Adrenal gland (tissue), 5 donors: ENCODE data around the gene PTBP3.

Experiments
- POLR2A ChIP-seq, 2 donors: fragments of 450-650 bp; IDR thresholded peaks; one replicate each; pipeline ENCODE4 v1.6.1; 2017; ENCODE audit warnings: antibody characterized with exemption in 2 of 2, mild to moderate bottlenecking in 2 of 2, moderate library complexity in 1 of 2
- TF ChIP-seq, protein P1 (sequence below), 6 experiments: fragments of 450-650 bp in 4 of 6; fragments of 200-600 bp in 2 of 6; sonication (generic) in 1 of 6; IDR thresholded peaks; 1 replicate in 5 of 6; 2 replicates in 1 of 6; pipeline versions ENCODE4 v1.5.1 to v1.8.0; 2016 to 2021; ENCODE audit warnings: antibody characterized with exemption in 6 of 6, mild to moderate bottlenecking in 2 of 6, moderate library complexity in 1 of 6
- donor health status: DM: no; HTN: no; CAD: no.

DNA sequence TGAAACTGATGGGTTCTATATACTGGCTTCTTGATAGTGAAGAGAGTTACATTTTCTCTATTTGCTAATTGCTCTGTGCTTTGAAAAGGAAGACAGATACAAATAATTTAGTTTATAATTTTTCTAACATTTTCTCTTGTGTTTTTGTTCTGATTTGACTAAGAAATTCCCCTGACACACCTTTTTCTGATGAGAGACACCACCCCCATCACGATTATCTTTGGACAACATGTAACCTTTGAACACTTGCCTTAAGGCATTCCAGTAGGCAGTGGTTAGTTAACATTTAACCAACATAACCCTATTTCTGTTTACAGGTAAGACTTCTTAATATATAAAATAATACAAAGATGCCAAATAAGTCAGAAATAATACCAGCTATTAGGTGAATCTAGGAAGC, 4.1 kb upstream of the PTBP3 start:
- TF ChIP-seq, protein P1, sequence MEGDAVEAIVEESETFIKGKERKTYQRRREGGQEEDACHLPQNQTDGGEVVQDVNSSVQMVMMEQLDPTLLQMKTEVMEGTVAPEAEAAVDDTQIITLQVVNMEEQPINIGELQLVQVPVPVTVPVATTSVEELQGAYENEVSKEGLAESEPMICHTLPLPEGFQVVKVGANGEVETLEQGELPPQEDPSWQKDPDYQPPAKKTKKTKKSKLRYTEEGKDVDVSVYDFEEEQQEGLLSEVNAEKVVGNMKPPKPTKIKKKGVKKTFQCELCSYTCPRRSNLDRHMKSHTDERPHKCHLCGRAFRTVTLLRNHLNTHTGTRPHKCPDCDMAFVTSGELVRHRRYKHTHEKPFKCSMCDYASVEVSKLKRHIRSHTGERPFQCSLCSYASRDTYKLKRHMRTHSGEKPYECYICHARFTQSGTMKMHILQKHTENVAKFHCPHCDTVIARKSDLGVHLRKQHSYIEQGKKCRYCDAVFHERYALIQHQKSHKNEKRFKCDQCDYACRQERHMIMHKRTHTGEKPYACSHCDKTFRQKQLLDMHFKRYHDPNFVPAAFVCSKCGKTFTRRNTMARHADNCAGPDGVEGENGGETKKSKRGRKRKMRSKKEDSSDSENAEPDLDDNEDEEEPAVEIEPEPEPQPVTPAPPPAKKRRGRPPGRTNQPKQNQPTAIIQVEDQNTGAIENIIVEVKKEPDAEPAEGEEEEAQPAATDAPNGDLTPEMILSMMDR (IDR thresholded peaks at IDR 0.05) = no peak
- no peak for TF ChIP-seq POLR2A (IDR thresholded peaks at IDR 0.05)
